SH-SY5Y (cell line): ENCODE measurements around the gene CRYGS.

Source experiments
- GATA2 ChIP-seq: IDR thresholded peaks from 2 replicates; pipeline ENCODE4 v1.6.1; 2011; ENCODE audit warnings: mild to moderate bottlenecking, low read depth, low read length
- GATA3 ChIP-seq: IDR thresholded peaks from 2 replicates; pipeline ENCODE4 v1.6.1; 2011; ENCODE audit warnings: low read depth, mild to moderate bottlenecking, low read length, moderate library complexity

- TF ChIP-seq GATA3 = no peak
- TF ChIP-seq GATA2 = no peak
Measured at GRCh38 chr3:186502966-186503712, 41.0 kb downstream of the CRYGS start.
